Stimulated activated CD8-positive, alpha-beta memory T cell treated with anti-CD3 and anti-CD28 coated beads, Interleukin-12 subunit alpha, Interleukin-12 subunit beta, amount 100 ng/mL, for 1 hour (primary cell): ENCODE results near the gene CNOT8.
A peak's percentile ranks its signal among the peaks of the same experiment; 100 is the strongest.
"Not testable (repeated sequence)": the region's sequence is repeated elsewhere in the genome, so short reads cannot be mapped to it uniquely, and the experiment has no call there.

Source experiments
- DNase-seq: peaks from one replicate; pipeline ENCODE4 v3.0.0-alpha.2; 2020; ENCODE audit warnings: low read depth

Gene CNOT8

GRCh38 chr5:154835701-154836052, 22.8 kb upstream of the CNOT8 start:
- DNase-seq: not testable (repeated sequence)

- DNase-seq: no peak
These were observed 22.2 kb upstream of the CNOT8 start for GRCh38 chr5:154836225-154836624.

GRCh38 chr5:154837009-154837901, 21.2 kb upstream of the CNOT8 start:
- no peak for DNase-seq

- no peak for DNase-seq
These were observed 17.8 kb upstream of the CNOT8 start for GRCh38 chr5:154840435-154841272.

- no peak for DNase-seq
These were observed 17.2 kb upstream of the CNOT8 start for GRCh38 chr5:154841273-154841661.

- DNase-seq: no peak
These were observed 15.5 kb upstream of the CNOT8 start for GRCh38 chr5:154842689-154843530.

- DNase-seq: no peak
These were observed 13.6 kb upstream of the CNOT8 start for GRCh38 chr5:154844809-154845208.

- DNase-seq: no peak
These were observed 9.1 kb upstream of the CNOT8 start for GRCh38 chr5:154849264-154849785.

GRCh38 chr5:154849791-154850201, 8.6 kb upstream of the CNOT8 start:
- no peak for DNase-seq

GRCh38 chr5:154850255-154851062, 8.0 kb upstream of the CNOT8 start, which contains the start of gene FAXDC2:
Gene FAXDC2 (minus strand): TSS chr5:154850603. CDS start chr5:154838178, 12,425 bp downstream.
- DNase-seq: no peak

- DNase-seq: no peak
These were observed 7.1 kb upstream of the CNOT8 start for GRCh38 chr5:154851351-154851750.

GRCh38 chr5:154857530-154858296, 714 bp upstream of the CNOT8 start:
- peak; percentile 75 for DNase-seq

- no peak for DNase-seq
These were observed 795 bp downstream of the CNOT8 start for GRCh38 chr5:154858972-154859871.

GRCh38 chr5:154860123-154860522, 1.7 kb downstream of the CNOT8 start:
- no peak for DNase-seq

- DNase-seq: no peak
These were observed 2.3 kb downstream of the CNOT8 start for GRCh38 chr5:154860765-154861164.

GRCh38 chr5:154861946-154862345, 3.5 kb downstream of the CNOT8 start:
- no peak for DNase-seq

GRCh38 chr5:154862766-154863165, 4.3 kb downstream of the CNOT8 start:
- DNase-seq: no peak

GRCh38 chr5:154863291-154864080, 5.1 kb downstream of the CNOT8 start:
- DNase-seq: no peak
